Ishikawa (cell line): Measurements from ENCODE around the gene HOXB7.

Experiments
- CEBPB ChIP-seq: IDR thresholded peaks from 2 replicates; pipeline ENCODE4 v1.6.1; 2012
- CREB1 ChIP-seq: IDR thresholded peaks from 2 replicates; pipeline ENCODE4 v1.6.1; 2012; ENCODE audit warnings: low read depth
- EGR1 ChIP-seq: IDR thresholded peaks from 2 replicates; pipeline ENCODE4 v1.6.1; 2012
- EP300 ChIP-seq: IDR thresholded peaks from 2 replicates; pipeline ENCODE4 v1.6.1; 2012; ENCODE audit warnings: borderline replicate concordance
- FOXM1 ChIP-seq: IDR thresholded peaks from 2 replicates; pipeline ENCODE4 v1.6.1; 2012; ENCODE audit warnings: low read depth, borderline replicate concordance
- NFIC ChIP-seq: IDR thresholded peaks from 2 replicates; pipeline ENCODE4 v1.6.1; 2012
- RAD21 ChIP-seq: IDR thresholded peaks from 2 replicates; pipeline ENCODE4 v1.6.1; 2012; ENCODE audit warnings: low read depth
- TAF1 ChIP-seq: IDR thresholded peaks from 2 replicates; pipeline ENCODE4 v1.6.1; 2012; ENCODE audit warnings: low read depth, mild to moderate bottlenecking
- TCF12 ChIP-seq: IDR thresholded peaks from 2 replicates; pipeline ENCODE4 v1.6.1; 2012; ENCODE audit warnings: low read depth
- TEAD4 ChIP-seq: IDR thresholded peaks from 2 replicates; pipeline ENCODE4 v1.6.1; 2012
- YY1 ChIP-seq: IDR thresholded peaks from 2 replicates; pipeline ENCODE4 v1.6.1; 2012; ENCODE audit warnings: low read depth
- ZBTB7A ChIP-seq: IDR thresholded peaks from 2 replicates; pipeline ENCODE4 v1.6.1; 2012; ENCODE audit warnings: low read depth
- TF ChIP-seq, protein P1 (sequence below): IDR thresholded peaks from 2 replicates; pipeline ENCODE4 v1.6.1; 2012
- TF ChIP-seq, protein P2 (sequence below): IDR thresholded peaks from 2 replicates; pipeline ENCODE4 v1.6.1; 2012; ENCODE audit warnings: low read depth, mild to moderate bottlenecking
- TF ChIP-seq, protein P3 (sequence below): IDR thresholded peaks from 2 replicates; pipeline ENCODE4 v1.6.1; 2012

Gene HOXB7

DNA sequence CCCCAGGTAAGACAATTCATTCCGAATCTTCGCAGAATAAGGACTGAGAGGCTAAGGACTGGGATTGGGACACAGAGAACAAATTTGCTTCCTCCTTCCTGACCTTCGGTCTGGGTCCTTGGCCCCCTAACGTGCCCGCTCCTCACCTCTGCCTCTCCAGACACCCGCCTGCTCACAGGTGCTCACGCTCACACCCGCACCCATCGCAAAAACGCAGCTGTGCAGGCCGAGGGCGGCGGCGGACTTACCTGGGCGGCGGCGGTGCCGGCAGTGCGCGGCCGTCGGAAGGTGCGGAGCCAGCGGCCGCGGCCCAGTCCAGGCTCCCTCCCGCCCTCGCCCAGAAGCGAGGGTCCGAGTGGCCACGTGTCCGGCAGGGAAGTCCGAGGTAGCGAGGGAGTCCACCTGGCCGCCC, 22.5 kb upstream of the HOXB7 start:
- TF ChIP-seq, protein P1, sequence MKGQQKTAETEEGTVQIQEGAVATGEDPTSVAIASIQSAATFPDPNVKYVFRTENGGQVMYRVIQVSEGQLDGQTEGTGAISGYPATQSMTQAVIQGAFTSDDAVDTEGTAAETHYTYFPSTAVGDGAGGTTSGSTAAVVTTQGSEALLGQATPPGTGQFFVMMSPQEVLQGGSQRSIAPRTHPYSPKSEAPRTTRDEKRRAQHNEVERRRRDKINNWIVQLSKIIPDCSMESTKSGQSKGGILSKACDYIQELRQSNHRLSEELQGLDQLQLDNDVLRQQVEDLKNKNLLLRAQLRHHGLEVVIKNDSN: no peak
- TF ChIP-seq CEBPB: no peak

DNA sequence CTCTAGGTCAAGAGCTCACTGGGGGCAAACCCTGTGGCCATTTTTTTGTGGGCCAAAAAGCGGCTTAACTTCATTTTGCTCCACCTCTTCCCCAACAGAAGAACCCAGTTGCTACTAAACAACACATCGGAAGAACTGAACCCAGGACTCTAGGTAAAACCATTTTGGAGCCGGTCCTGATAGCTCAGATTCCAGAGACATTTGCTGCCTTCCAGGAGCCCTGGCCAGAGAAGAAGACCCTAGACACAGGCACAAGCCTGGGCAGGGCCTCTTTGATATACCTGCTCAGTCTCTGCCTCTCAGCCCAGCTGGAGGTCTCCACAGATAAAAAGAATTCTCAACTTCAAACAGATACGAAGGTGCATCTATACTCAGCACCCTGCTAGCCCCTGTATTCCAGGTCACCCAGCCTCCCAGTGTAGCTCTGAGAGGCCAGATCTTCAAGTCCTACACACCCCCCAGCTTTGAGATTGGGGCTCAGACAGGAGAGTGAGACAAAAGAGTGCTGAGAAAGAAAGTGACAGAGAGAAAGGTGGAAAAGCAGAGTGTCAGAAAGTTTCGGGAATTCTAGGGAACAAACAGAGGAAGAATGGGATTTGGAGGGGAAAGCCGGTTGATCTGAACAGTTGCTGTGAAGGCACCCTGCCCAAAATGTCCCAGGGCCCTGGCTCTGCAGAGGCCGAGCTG, 21.9 kb upstream of the HOXB7 start:
- TF ChIP-seq EGR1 (no peak), NFIC (no peak), RAD21 (no peak), TAF1 (no peak), CREB1 (no peak), FOXM1 (no peak), EP300 (no peak), CEBPB (no peak), YY1 (no peak), TEAD4 (no peak), ZBTB7A (no peak), TCF12 (no peak)
- TF ChIP-seq, protein P2, sequence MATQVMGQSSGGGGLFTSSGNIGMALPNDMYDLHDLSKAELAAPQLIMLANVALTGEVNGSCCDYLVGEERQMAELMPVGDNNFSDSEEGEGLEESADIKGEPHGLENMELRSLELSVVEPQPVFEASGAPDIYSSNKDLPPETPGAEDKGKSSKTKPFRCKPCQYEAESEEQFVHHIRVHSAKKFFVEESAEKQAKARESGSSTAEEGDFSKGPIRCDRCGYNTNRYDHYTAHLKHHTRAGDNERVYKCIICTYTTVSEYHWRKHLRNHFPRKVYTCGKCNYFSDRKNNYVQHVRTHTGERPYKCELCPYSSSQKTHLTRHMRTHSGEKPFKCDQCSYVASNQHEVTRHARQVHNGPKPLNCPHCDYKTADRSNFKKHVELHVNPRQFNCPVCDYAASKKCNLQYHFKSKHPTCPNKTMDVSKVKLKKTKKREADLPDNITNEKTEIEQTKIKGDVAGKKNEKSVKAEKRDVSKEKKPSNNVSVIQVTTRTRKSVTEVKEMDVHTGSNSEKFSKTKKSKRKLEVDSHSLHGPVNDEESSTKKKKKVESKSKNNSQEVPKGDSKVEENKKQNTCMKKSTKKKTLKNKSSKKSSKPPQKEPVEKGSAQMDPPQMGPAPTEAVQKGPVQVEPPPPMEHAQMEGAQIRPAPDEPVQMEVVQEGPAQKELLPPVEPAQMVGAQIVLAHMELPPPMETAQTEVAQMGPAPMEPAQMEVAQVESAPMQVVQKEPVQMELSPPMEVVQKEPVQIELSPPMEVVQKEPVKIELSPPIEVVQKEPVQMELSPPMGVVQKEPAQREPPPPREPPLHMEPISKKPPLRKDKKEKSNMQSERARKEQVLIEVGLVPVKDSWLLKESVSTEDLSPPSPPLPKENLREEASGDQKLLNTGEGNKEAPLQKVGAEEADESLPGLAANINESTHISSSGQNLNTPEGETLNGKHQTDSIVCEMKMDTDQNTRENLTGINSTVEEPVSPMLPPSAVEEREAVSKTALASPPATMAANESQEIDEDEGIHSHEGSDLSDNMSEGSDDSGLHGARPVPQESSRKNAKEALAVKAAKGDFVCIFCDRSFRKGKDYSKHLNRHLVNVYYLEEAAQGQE: no peak
- TF ChIP-seq, protein P1: no peak
- TF ChIP-seq, protein P3, sequence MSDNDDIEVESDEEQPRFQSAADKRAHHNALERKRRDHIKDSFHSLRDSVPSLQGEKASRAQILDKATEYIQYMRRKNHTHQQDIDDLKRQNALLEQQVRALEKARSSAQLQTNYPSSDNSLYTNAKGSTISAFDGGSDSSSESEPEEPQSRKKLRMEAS: no peak

DNA sequence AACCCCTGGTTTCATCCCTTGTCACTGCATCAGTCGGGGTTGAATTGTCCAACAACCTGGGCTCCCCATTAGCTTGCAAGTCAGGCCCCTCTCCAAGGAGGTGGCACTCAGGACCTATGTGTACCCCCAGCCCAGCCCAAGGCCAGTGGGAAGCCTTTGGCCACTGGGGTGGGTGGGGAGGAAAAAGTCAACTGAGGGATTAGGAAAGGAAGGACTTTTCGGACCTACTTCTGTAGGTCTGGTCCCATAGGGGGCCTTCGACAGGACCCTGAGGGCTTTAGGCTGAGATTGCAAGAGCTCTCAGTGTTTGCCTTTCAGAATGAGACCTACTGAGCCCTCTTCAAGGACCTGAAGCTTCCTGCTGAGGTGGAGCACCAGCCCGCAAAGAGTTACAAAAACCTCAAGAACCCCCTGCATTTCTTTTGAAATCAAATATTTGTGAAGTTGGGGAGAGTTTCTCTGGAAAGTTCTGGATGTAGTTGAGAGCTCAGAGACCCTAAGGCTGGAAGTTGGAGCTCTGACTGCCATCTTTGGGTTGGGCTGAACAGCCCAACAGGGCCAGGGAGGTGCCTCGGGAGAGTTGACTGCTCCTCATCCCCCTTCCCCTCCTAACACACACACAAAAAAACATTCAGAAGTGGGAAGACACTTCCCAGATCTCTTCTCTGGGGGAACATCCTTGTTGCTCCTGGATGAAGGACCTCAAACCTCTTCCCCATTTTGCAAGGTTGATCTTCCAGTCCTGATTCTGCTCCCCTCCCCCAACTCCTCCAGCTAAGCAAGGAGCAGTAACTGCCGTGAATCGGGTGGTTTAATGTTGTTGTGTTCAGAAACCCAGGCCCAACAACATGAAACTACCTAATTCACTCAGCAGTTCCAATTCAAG, 21.1 kb upstream of the HOXB7 start:
- TF ChIP-seq CREB1 (no peak), YY1 (no peak)
- TF ChIP-seq, protein P2: no peak

DNA sequence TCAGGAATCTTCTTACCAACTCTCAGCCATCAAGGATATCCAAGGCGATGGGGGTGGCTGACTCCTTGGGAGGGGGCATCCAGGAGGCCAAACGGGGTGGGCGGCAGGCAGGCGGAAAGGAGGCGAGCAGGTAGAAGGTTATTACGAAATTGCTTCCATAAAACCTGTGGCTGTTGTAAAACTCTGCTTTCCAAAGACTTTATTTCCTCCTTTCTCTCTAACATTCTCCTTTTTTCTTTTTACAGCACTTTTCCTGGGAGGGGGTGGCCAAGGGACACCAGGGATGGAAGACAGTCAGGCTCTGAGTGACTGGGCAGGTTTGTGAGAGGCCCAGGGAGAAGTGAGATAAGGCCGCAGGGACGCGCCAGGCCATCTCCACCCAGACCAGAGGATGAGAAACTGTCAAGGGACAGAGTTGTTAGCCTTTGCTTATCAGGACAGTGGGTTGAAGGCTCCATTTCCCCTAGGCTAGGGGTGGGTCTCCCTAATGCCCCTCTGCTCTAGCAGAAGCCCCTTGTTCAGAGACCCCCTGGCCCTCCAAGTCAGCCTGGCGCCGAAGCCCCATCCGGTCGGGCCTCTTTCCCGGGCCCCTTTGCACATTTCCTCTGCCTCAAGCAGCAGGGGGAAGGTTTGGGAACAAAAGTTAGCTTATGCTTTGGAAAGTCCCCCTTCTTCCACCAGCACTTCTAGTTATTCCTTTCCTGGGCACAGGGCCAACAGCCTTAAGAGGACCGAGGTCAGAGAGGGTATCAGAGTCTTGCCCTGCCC, 20.3 kb upstream of the HOXB7 start:
- no peak for TF ChIP-seq CREB1
- TF ChIP-seq CEBPB: no peak
- no peak for TF ChIP-seq EP300
- TF ChIP-seq, protein P2: no peak
- TF ChIP-seq RAD21: no peak
- no peak for TF ChIP-seq YY1
- no peak for TF ChIP-seq TEAD4
- TF ChIP-seq ZBTB7A: no peak
- TF ChIP-seq EGR1: no peak
- no peak for TF ChIP-seq FOXM1
